ENCODE results near the gene QSOX2.
A peak's percentile ranks its signal among the peaks of the same experiment; 100 is the strongest.

QSOX2 gene

GRCh38 chr9:136235709-136236455 lies 9.7 kb downstream of the QSOX2 start:
- DNase-seq = no peak

GRCh38 chr9:136235171-136235570 lies 10.4 kb downstream of the QSOX2 start:
- no peak for DNase-seq

- DNase-seq = no peak
These were observed 11.0 kb downstream of the QSOX2 start for GRCh38 chr9:136234597-136234996.

- DNase-seq = no peak
These were observed 11.7 kb downstream of the QSOX2 start for GRCh38 chr9:136233868-136234267.

DNA sequence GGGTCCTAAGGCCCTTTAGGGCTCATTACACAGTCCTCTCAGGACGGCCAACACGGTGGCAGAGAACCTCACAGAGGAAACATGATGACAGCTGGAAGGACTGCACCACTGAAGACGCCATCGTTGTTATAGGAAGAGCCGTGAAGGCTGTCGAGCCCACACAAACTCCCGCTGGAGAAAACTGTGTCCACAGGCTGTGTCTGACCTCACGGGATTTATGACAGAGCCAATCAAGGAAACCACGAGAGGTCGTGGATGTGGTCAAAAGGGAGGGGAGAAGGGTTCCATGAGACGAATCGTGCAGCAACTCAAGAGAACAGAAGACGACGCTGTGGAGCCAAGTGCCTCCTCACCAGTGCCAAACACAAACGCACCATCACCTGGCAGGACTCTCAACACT lies 12.2 kb downstream of the QSOX2 start:
- no peak for DNase-seq

- DNase-seq = no peak
These were observed 12.6 kb downstream of the QSOX2 start for GRCh38 chr9:136232969-136233368.

DNA sequence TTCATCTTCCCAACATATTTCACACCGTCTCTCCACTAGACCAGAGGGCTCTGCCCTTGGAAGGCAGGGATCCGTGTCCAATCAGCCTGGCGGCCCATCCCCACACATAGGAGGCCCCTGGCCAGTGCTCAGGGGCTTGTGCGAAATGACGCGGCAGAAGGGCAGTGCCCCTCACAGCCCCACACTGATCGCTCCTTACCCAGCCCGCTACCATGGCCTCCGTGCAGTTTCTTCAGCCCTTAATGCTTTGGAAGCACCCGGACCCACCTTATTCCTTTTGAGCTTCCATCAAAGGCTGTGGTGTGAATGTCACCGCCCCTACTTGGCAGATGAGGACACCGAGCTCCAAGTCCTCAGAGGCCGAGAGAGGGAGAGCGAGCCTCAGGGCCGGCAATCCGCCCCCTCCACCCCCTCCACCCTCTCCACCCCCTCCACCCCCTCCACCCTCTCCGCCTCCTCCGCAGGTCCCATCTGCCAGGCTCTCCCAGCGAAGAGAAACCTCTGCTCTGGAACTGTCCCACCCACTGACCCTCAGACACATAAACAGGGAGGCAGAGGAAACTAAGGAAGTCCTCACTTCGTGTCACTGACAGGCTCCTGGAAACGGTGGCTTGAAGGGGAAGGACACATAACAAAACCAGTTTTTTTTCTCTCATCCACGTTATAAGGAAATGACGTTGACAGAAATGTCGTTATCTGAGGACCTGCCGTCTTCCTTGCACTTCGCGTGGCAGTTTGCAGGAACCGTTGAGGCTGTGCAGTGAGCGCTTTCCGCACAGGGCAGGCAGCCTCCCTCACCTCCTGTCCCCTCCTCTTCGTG lies 13.9 kb downstream of the QSOX2 start:
- DNase-seq = no peak

DNA sequence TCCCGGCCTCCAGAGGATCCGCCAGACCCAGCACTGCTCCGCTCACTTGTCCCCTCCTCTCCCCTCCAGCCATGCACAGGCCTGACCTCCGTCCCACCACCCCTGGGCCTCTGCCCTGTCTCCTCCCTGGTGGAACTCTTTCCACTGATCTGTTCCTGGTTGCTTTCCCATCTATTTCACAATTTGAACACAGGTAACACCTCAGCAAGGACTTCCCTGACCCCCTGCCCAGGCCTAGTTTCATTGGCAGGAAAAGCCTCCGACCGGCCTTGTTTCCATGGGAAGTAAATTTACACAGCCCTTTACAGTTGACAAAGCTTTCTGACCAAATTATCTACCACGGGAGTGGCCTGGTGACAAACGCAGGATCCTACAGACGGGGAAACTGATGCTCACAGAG lies 14.8 kb downstream of the QSOX2 start:
- no peak for DNase-seq

- DNase-seq = no peak
These were observed 15.2 kb downstream of the QSOX2 start for GRCh38 chr9:136230365-136230764.

GRCh38 chr9:136229096-136230065 lies 16.2 kb downstream of the QSOX2 start:
- DNase-seq = peak; percentile 7

GRCh38 chr9:136228107-136228875 lies 17.3 kb downstream of the QSOX2 start:
- DNase-seq = peak; percentile 82

DNA sequence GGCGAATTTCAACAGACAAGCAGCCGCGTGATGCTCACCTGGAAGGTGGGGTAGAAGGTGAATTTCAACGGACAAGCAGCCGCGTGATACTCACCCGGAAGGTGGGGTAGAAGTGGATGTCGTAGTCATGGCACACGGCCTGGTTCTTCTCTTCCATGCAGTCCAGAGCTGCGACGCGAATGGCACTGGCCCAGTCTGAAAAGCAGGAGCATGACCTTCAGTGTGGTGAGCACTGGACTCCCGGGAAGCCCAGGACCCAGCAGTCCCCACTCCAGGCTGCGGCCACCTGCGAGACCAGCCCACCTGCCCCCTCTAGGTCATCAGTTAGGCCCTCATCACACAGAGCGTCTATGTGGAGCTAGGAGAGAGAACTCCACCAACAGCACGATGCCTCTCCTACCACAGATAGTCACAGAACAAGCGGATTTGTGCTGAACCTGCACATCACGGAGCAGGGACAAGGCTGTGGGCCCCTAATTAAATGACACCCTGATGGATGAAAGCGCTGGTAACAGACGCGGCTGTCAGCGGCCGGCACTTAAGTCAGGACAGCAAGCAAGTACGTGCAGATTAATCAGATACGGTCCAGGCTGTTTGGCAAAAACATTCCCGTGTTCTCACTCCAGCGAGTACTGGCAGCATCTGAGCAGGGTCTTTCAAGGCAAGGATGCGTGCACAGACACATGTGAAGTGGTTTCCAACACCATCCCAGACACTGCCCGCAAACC lies 18.8 kb downstream of the QSOX2 start:
- no peak for DNase-seq

- DNase-seq = peak; percentile 39
These were observed 19.6 kb downstream of the QSOX2 start for GRCh38 chr9:136225748-136226679.

DNA sequence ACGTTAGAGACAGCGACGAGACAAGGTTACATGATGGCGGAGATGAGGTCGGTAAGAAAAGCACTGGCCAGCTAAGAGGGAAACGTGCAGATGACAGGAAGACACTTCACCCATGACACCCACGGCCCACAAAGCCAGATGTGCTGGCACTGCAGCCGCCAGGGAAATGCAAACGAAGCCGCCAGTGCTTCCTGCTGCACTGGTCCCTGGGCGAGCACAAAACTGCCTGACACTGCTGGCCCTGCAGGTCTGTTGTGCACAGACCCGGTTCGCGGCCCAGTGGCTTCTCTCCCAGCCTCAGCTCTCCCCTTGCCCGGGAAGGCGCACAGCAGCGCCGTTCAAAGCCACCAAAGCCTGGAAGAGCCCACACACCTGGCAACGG lies 20.3 kb downstream of the QSOX2 start:
- no peak for DNase-seq

- DNase-seq = no peak
These were observed 21.6 kb downstream of the QSOX2 start for GRCh38 chr9:136223871-136224640.

DNA sequence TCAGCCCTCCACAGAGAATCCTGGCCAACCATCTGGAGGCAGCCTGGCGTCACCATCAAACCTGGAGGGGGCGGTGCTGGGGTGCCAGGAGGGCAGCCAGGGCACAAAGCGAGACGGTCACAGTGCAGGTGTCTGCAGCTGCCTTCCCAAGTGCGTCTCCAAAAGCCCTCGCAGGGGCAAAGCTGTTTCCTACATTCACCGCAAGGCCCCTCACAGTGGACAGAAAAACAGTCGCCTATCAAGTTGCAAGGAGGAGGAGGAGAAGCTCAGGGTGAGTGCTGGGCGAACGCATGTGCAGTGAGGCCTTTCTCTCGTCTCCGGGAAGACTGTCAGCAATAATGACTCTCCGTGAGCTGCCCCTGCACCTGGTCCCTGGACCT lies 22.7 kb downstream of the QSOX2 start:
- DNase-seq = no peak

DNA sequence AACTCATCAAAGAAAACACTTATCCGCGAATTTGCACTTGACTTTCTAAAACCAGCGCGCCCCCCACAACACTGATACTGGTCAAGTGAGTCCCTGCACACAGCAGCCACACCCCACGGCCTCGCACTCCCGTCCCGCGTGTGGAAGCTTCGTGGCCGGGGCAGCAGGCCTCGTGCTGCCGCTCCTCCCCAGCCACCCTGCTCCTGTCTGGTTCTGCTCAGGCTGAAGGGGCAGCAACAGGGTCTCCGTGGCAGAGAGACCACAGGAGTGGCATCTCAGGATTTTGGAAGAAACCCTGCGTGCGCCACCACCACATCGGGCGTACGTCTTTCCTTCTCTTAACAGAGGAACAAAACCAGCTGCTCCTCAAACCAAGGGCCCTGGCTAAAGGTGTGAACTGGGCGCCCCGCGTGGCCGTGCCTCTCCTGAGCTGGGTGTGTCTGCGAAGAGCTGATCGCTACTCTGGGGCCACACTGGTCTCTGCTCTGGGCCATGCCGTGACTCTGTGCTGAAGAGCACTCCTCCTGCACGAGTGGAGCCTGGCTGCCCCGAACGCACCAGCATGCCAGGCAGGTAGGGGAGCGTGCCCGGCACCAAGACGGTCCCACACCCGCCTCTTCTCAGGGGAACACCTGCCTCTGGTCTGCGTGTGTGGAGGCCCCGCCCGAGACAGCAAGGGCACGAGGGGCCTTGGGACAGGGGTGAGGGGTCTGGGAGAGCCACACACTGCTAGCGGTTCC lies 23.3 kb downstream of the QSOX2 start:
- no peak for DNase-seq

GRCh38 chr9:136220017-136220729 lies 25.4 kb downstream of the QSOX2 start:
- DNase-seq = peak; percentile 55

Data from fibroblast of skin of back (primary cell).